Measurements from ENCODE around the gene RIPPLY1. TPM values are rescaled to one million over a fixed set of nuclear protein-coding genes. Genes with fewer than 3 reads are reported as not detected.

The RIPPLY1 gene
- total and polyA plus RNA-seq, 8 donors = 0.28 to 0.40 (median 0.36) TPM; not detected in 2

- Histone ChIP-seq H3K27me3 (no peaks in the 10 kb centered on the region), H3K9me3 (no peaks in the 10 kb centered on the region), H3K4me3 (no peak overlapping the region), H3K36me3 (no peaks in the 10 kb centered on the region), H3K27ac (no peak overlapping the region), H3K4me1 (no peaks in the 10 kb centered on the region)
- ATAC-seq = no peak
- TF ChIP-seq CTCF (IDR thresholded peaks at IDR 0.05) = no peak
- intact Hi-C loops (cut with DNase I) = loop anchor here in 1 of 2 donors (10.0 kb wide), 1 partner anchor 56 kb away; no protein-coding TSS in a partner anchor
- DNase-seq = no peak
These were observed 3.9 kb downstream of the RIPPLY1 start for GRCh38 chrX:106899276-106899675.

GRCh38 chrX:106898462-106898861, 4.7 kb downstream of the RIPPLY1 start:
- H3K36me3 ChIP-seq = no peaks in the 10 kb centered on the region
- intact Hi-C loops (cut with DNase I) = loop anchor here in 1 of 2 donors (10.0 kb wide), 1 partner anchor 56 kb away; no protein-coding TSS in a partner anchor
- no peaks in the 10 kb centered on the region for H3K9me3 ChIP-seq
- no peaks in the 10 kb centered on the region for H3K4me1 ChIP-seq
- H3K27me3 ChIP-seq = no peaks in the 10 kb centered on the region
- TF ChIP-seq CTCF (IDR thresholded peaks at IDR 0.05) = peak in 1 of 2 donors; percentile 16
- ATAC-seq (peak; percentile 76), DNase-seq (peak in 1 of 4 donors; percentile 37)
- H3K4me3 ChIP-seq = no peak overlapping the region
- H3K27ac ChIP-seq = no peak overlapping the region

GRCh38 chrX:106897259-106897658, 5.9 kb downstream of the RIPPLY1 start:
- ATAC-seq = no peak
- intact Hi-C loops (cut with DNase I) = loop anchor here in 1 of 2 donors (10.0 kb wide), 1 partner anchor 58 kb away; no protein-coding TSS in a partner anchor
- TF ChIP-seq CTCF (IDR thresholded peaks at IDR 0.05) = no peak
- DNase-seq = no peak
- Histone ChIP-seq H3K27me3 (no peaks in the 10 kb centered on the region), H3K4me1 (no peaks in the 10 kb centered on the region), H3K4me3 (no peak overlapping the region), H3K36me3 (no peaks in the 10 kb centered on the region), H3K27ac (no peak overlapping the region), H3K9me3 (no peaks in the 10 kb centered on the region)

- H3K27ac ChIP-seq = no peak overlapping the region
- intact Hi-C loops (cut with DNase I) = loop anchor here in 1 of 2 donors (10.0 kb wide), 1 partner anchor 60 kb away; no protein-coding TSS in a partner anchor
- TF ChIP-seq CTCF (IDR thresholded peaks at IDR 0.05) = no peak
- H3K36me3 ChIP-seq = no peaks in the 10 kb centered on the region
- no peaks in the 10 kb centered on the region for H3K4me1 ChIP-seq
- H3K4me3 ChIP-seq = no peak overlapping the region
- ATAC-seq (peak; percentile 63), DNase-seq (peak in 1 of 4 donors; percentile 45)
- H3K27me3 ChIP-seq = no peaks in the 10 kb centered on the region
- no peaks in the 10 kb centered on the region for H3K9me3 ChIP-seq
These were observed 8.1 kb downstream of the RIPPLY1 start for GRCh38 chrX:106894978-106895452.

- no peak overlapping the region for H3K27ac ChIP-seq
These were observed 8.7 kb downstream of the RIPPLY1 start for GRCh38 chrX:106894392-106894909.

More at GRCh38 chrX:106894392-106894909, 8.7 kb downstream of the RIPPLY1 start:
- Histone ChIP-seq H3K9me3 (no peaks in the 10 kb centered on the region), H3K4me3 (no peak overlapping the region), H3K36me3 (no peaks in the 10 kb centered on the region), H3K27me3 (no peaks in the 10 kb centered on the region), H3K4me1 (no peaks in the 10 kb centered on the region)
- DNase-seq = peak in 3 of 4 donors; percentile 38 to 63 (median 57)
- peak; percentile 94 for ATAC-seq
- intact Hi-C loops (cut with DNase I) = loop anchor here in 1 of 2 donors (10.0 kb wide), 1 partner anchor 60 kb away; no protein-coding TSS in a partner anchor
- peak; percentile 62 to 82 for TF ChIP-seq CTCF (IDR thresholded peaks at IDR 0.05)
